H9 (cell line): ENCODE measurements around the gene TGFBR2. TPM values are rescaled to one million over a fixed set of nuclear protein-coding genes. Genes with fewer than 3 reads are reported as not detected.

Experiments
- DNase-seq: peaks from one replicate; pipeline ENCODE4 v3.0.0-alpha.2; 2017
- H2AFZ ChIP-seq: one replicate; pipeline ENCODE4 v1.6.1; 2013; ENCODE audit warnings: mild to moderate bottlenecking, low read length, control low read depth, moderate library complexity
- H2AK5ac ChIP-seq: 2 replicates; pipeline ENCODE4 v1.6.1; 2013; ENCODE audit warnings: low read length, control low read depth, mixed read lengths; ENCODE audit not compliant: insufficient read length
- H2BK120ac ChIP-seq: one replicate; pipeline ENCODE4 v1.6.1; 2013; ENCODE audit warnings: low read depth, mild to moderate bottlenecking, low read length, control low read depth, inconsistent platforms; ENCODE audit not compliant: poor library complexity, severe bottlenecking
- H2BK12ac ChIP-seq: 2 replicates; pipeline ENCODE4 v1.6.1; 2013; ENCODE audit warnings: low read length, control low read depth, mixed read lengths, low read depth; ENCODE audit not compliant: insufficient read length
- H2BK15ac ChIP-seq: 2 replicates; pipeline ENCODE4 v1.6.1; 2013; ENCODE audit warnings: low read depth, low read length, control low read depth
- H2BK20ac ChIP-seq: one replicate; pipeline ENCODE4 v1.6.1; 2013; ENCODE audit warnings: low read depth, mild to moderate bottlenecking, low read length, control low read depth, inconsistent platforms; ENCODE audit not compliant: poor library complexity, severe bottlenecking
- H2BK5ac ChIP-seq: 2 replicates; pipeline ENCODE4 v1.6.1; 2013; ENCODE audit warnings: low read length, control low read depth, mixed read lengths; ENCODE audit not compliant: insufficient read length
- H3K14ac ChIP-seq: 2 replicates; pipeline ENCODE4 v1.6.1; 2013; ENCODE audit warnings: low read length, control low read depth; ENCODE audit not compliant: insufficient read depth
- H3K18ac ChIP-seq: 2 replicates; pipeline ENCODE4 v1.6.1; 2013; ENCODE audit warnings: low read depth, mild to moderate bottlenecking, mixed read lengths, low read length, control low read depth; ENCODE audit not compliant: insufficient read length
- H3K23ac ChIP-seq: 2 replicates; pipeline ENCODE4 v1.6.1; 2013; ENCODE audit warnings: low read length, control low read depth, mixed read lengths, low read depth; ENCODE audit not compliant: insufficient read length
- H3K23me2 ChIP-seq: 2 replicates; pipeline ENCODE4 v1.6.1; 2013; ENCODE audit warnings: low read depth, mild to moderate bottlenecking, mixed read lengths, low read length, control low read depth; ENCODE audit not compliant: insufficient read length, poor library complexity, severe bottlenecking
- H3K27ac ChIP-seq: 2 replicates; pipeline ENCODE4 v1.5.1; 2013; ENCODE audit warnings: low read length, control low read depth, mixed read lengths, low read depth; ENCODE audit not compliant: insufficient read length
- H3K27me3 ChIP-seq: 2 replicates; pipeline ENCODE4 v1.6.1; 2013; ENCODE audit warnings: low read length, control low read depth, inconsistent platforms; ENCODE audit not compliant: insufficient read depth
- H3K4ac ChIP-seq: 2 replicates; pipeline ENCODE4 v1.6.1; 2013; ENCODE audit warnings: low read depth, mild to moderate bottlenecking, control low read depth, inconsistent platforms, low read length, moderate library complexity
- H3K4me1 ChIP-seq: 2 replicates; pipeline ENCODE4 v1.6.1; 2013; ENCODE audit warnings: low read length, control low read depth, inconsistent platforms; ENCODE audit not compliant: insufficient read depth
- H3K4me2 ChIP-seq: 2 replicates; pipeline ENCODE4 v1.6.1; 2013; ENCODE audit warnings: low read length, control low read depth, mixed read lengths; ENCODE audit not compliant: insufficient read length, insufficient read depth
- H3K56ac ChIP-seq: 2 replicates; pipeline ENCODE4 v1.6.1; 2013; ENCODE audit warnings: low read depth, mild to moderate bottlenecking, mixed read lengths, low read length, control low read depth; ENCODE audit not compliant: insufficient read length
- H3K79me1 ChIP-seq: 2 replicates; pipeline ENCODE4 v1.6.1; 2013; ENCODE audit warnings: low read depth, mild to moderate bottlenecking, moderate library complexity, low read length, control low read depth, inconsistent platforms; ENCODE audit not compliant: insufficient read depth, poor library complexity, severe bottlenecking
- H3K79me2 ChIP-seq: 2 replicates; pipeline ENCODE4 v1.6.1; 2013; ENCODE audit warnings: low read length, control low read depth, inconsistent platforms; ENCODE audit not compliant: insufficient read depth
- H3K9ac ChIP-seq: 2 replicates; pipeline ENCODE4 v1.6.1; 2013; ENCODE audit warnings: low read length, control low read depth, mixed read lengths; ENCODE audit not compliant: insufficient read length; ENCODE audit errors: extremely low read depth
- H3K9me3 ChIP-seq: one replicate; pipeline ENCODE4 v1.6.1; 2013; ENCODE audit warnings: low read depth, low read length, inconsistent platforms; ENCODE audit not compliant: control insufficient read depth
- H3T11ph ChIP-seq: one replicate; pipeline ENCODE4 v1.6.1; 2013; ENCODE audit warnings: mild to moderate bottlenecking, low read length, control low read depth, inconsistent platforms
- H4K20me1 ChIP-seq: one replicate; pipeline ENCODE4 v1.6.1; 2013; ENCODE audit not compliant: control insufficient read depth, insufficient read length, insufficient read depth
- H4K5ac ChIP-seq: 2 replicates; pipeline ENCODE4 v1.6.1; 2013; ENCODE audit warnings: low read depth, mild to moderate bottlenecking, mixed read lengths, low read length, control low read depth; ENCODE audit not compliant: insufficient read length
- H4K8ac ChIP-seq: replicated peaks from 2 replicates; pipeline ENCODE4 v1.6.1; 2013; ENCODE audit warnings: low read length, control low read depth, mixed read lengths, low read depth; ENCODE audit not compliant: insufficient read length
- H4K91ac ChIP-seq: 2 replicates; pipeline ENCODE4 v1.6.1; 2013; ENCODE audit warnings: low read depth, mild to moderate bottlenecking, moderate library complexity, mixed read lengths, low read length, control low read depth; ENCODE audit not compliant: insufficient read length
- H3K27ac Mint-ChIP-seq, 3 experiments: 2 replicates in 2 of 3; 3 replicates in 1 of 3; pipeline ENCODE4 v1.8.0; 2020 to 2021; ENCODE audit warnings: mixed read lengths in 3 of 3, mild to moderate bottlenecking in 1 of 3, moderate library complexity in 1 of 3
- H3K27me3 Mint-ChIP-seq: 2 replicates; pipeline ENCODE4 v1.8.0; 2021; ENCODE audit warnings: low read depth, mild to moderate bottlenecking, moderate library complexity, mixed read lengths
- H3K36me3 Mint-ChIP-seq, 3 experiments: 2 replicates in 2 of 3; 3 replicates in 1 of 3; pipeline ENCODE4 v1.8.0; 2020 to 2021; ENCODE audit warnings: low read depth in 3 of 3, mixed read lengths in 3 of 3; ENCODE audit not compliant: insufficient read depth in 1 of 3
- H3K4me1 Mint-ChIP-seq, 2 experiments: 2 replicates each; pipeline ENCODE4 v1.8.0; 2020; ENCODE audit warnings: mixed read lengths in 2 of 2
- H3K4me3 Mint-ChIP-seq, 2 experiments: 2 replicates in 1 of 2; 3 replicates in 1 of 2; pipeline ENCODE4 v1.8.0; 2020 to 2021; ENCODE audit warnings: mild to moderate bottlenecking in 2 of 2, mixed read lengths in 2 of 2, moderate library complexity in 1 of 2
- H3K9me3 Mint-ChIP-seq, 2 experiments: 2 replicates in 1 of 2; 3 replicates in 1 of 2; pipeline ENCODE4 v1.8.0; 2020; ENCODE audit warnings: mild to moderate bottlenecking in 2 of 2, mixed read lengths in 2 of 2, moderate library complexity in 1 of 2
- CTCF ChIP-seq: fragments of 200-600 bp; sonication (generic); conservative IDR thresholded peaks from 3 replicates; pipeline ENCODE4 v1.8.0; 2021; ENCODE audit warnings: antibody characterized with exemption, mild to moderate bottlenecking
- WGBS: extraction: QIAGEN DNeasy Blood & Tissue Kit; methylation state at CpG from one replicate; pipeline ENCODE4 v1.1.7; 2013; ENCODE audit warnings: missing lambda C conversion rate, low lambda C conversion rate, mixed read lengths; ENCODE audit not compliant: insufficient read length; ENCODE audit errors: extremely low coverage; 5-methylcytosine and 5-hydroxymethylcytosine counted together
- total RNA-seq: library from RNA; stranded (reverse); gene quantifications from 2 replicates; pipeline ENCODE4 v1.2.1, GENCODE V29; 2021

The TGFBR2 gene
- total RNA-seq, 1 experiment from 2014 or later, result 10.6 TPM

- H3K27ac Mint-ChIP-seq, result no peak overlapping the region
- no peak overlapping the region for H3K4me2 ChIP-seq
- no CpG with 5 or more reads among the region's 4 CpGs for WGBS
Measured at GRCh38 chr3:30712991-30713390, 106.6 kb downstream of the TGFBR2 start.

More at GRCh38 chr3:30712991-30713390, 106.6 kb downstream of the TGFBR2 start:
- Histone ChIP-seq H3K23me2 (no peaks in the 10 kb centered on the region), H2AK5ac (no peak overlapping the region), H3K79me2 (no peaks in the 10 kb centered on the region), H3T11ph (no peak overlapping the region), H3K56ac (no peak overlapping the region), H3K27me3 (no peaks in the 10 kb centered on the region), H2AFZ (no peak overlapping the region), H3K9ac (no peak overlapping the region), H3K9me3 (no peaks in the 10 kb centered on the region), H2BK15ac (no peak overlapping the region), H2BK5ac (no peak overlapping the region), H2BK120ac (no peak overlapping the region), H3K27ac (no peak overlapping the region), H2BK12ac (no peak overlapping the region), H4K8ac (no peak overlapping the region), H3K79me1 (no peaks in the 10 kb centered on the region), H3K18ac (no peak overlapping the region), H4K91ac (no peak overlapping the region), H3K14ac (no peak overlapping the region), H3K4ac (no peak overlapping the region), H4K20me1 (no peaks in the 10 kb centered on the region), H4K5ac (no peak overlapping the region), H3K23ac (no peak overlapping the region), H2BK20ac (no peak overlapping the region), H3K4me1 (no peaks in the 10 kb centered on the region)
- Mint-ChIP-seq H3K4me3 (no peak overlapping the region), H3K36me3 (peaks cover 0 to 6% (median 2%) of the 10 kb centered on the region in 3 experiments; a peak in 4 of 7 replicates), H3K9me3 (peaks cover 7 to 8% of the 10 kb centered on the region in 2 experiments; a peak in 4 of 5 replicates), H3K4me1 (peaks cover 4 to 10% of the 10 kb centered on the region in 2 experiments; a peak in 3 of 4 replicates), H3K27me3 (no peaks in the 10 kb centered on the region)
- DNase-seq, result no peak
- TF ChIP-seq CTCF, result no peak
